GM19395 (cell line): Measurements from ENCODE around the gene USO1.
"Not testable (repeated sequence)": the region's sequence is repeated elsewhere in the genome, so short reads cannot be mapped to it uniquely, and the experiment has no call there.

ENCODE experiments used
- ATAC-seq: cut with Tn5 transposase; IDR thresholded peaks from one replicate; pipeline ENCODE4 v1.9.1; 2021; ENCODE audit warnings: mild to moderate bottlenecking, moderate library complexity; ENCODE audit not compliant: unreplicated experiment

The USO1 gene

DNA sequence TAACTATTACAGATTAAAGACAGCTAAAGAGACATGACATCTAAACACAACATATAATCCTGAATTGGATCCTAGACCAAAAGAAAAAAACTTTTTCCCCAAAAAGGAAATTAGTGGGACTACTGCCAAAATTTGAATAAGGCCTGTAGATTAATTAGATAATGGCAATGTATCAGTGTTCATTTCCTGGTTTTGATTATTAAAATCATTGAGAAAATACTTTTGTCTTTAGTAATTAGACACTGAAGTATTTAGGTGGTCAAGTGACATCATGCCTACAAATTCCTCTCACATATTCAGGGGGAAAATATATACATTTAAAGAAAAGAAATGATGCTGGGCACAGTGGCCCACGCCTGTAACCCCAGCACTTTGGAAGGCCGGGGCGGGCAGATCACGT, 10.4 kb upstream of the USO1 start:
- ATAC-seq: no peak

DNA sequence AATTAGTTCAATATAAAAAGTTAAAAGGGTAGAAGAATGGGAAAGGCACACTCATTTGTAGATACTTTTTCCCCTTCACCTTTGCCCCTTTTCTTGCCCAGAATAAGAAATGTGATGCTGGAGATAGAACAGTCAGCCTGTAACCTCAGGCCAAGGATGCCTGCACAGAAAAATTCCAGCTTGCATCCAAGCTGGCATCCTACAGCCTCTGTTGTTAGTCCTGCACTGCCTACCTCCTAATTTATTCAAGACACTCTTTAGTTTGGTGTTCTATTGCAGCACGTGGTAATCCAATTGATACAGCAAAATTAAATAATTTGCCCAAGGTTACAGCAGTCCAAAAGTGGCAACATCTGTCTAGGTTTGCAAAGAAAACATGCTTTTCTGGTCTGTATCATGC, 9.7 kb upstream of the USO1 start:
- no peak for ATAC-seq

DNA sequence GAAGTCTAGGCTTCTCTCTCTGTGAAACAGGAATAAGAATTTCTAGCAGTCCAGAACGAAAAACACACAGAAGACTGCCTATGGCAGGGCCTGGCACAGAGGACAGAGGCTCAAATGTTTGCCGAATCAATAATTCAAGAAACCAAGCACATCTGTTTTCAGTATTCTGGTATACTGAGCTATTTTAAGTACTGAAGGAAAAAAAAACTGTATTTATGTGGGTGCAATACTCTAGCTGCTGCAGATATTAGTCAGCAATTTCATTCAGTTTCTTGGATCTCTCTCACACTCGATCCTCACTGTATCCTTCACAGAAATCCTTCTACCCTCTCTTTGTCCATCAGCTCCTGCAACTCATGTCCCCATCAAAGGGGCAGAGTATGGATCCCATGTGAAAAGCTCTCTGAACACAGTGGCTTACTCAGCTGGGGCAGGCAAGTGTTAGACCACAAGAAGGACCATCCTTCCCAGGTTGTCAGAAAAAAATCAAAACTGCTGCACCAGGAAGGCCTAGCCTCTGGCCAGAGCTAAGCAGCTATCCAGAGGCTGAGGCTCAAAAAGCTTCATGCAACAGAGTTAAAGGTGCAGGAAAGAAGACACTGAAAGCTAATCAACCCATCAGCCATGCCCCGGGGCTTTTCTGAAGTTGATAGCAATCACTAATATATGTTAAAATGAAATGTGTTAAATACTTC, 9.1 kb upstream of the USO1 start:
- peak; percentile 78 for ATAC-seq

DNA sequence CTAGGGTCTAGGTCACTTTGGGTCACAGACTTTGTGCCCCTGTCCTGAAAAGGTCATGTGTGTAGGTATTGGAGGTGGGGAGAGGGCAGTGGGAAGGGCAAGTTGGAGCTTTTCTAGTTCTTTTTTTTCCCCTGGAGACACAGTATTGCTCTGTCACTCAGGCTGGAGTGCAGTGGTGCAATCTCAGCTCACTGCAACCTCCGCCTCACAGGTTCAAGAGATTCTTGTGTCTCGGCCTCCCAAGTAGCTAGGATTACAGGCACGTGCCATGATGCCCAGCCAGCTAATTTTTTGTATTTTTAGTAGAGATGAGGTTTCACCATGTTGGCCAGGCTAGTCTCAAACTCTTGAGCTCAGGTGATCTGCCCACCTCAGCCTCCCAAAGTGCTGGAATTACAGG, 8.3 kb upstream of the USO1 start:
- ATAC-seq: not testable (repeated sequence)

- no peak for ATAC-seq
Observed at GRCh38 chr4:75717408-75717807, 7.0 kb upstream of the USO1 start.

DNA sequence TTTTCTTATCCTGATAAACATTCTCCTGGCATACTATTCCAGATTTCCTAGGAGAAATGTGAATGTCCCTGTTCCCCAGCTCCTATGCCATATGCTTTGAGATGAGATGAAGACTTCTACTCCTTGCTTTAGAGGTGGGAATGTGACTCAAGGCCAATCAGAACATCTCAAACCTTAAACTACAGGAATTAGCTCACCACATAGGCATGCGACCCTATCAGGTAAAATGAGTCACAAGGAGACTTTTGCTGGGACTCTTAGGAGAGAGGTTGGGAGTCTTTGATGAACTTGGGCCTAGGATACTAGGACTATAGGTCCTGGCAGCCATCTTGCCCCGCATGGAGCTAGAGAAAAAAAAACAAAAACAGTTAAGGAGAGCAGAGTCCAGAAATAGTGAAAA, 5.8 kb upstream of the USO1 start:
- ATAC-seq: no peak

DNA sequence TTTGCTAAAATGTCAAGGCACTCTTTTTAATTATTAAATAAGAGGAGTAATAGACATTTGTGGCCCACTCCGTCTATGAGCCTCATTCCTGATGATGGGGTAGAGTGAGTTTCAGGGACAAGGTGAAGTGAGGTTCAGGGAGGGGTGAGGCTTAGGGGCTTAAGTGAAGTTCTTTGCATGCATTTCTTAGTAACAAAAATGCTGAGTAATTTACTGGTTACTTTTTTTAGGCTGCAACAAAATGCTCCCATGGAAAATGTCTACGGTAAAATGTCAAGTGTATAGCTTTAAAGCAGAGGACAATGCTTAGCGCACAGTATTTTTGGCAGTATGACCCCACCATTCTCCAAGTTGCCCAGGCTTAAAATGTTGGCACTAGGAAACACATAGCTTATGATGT, 2.0 kb upstream of the USO1 start:
- no peak for ATAC-seq

- no peak for ATAC-seq
Observed at GRCh38 chr4:75723163-75724065, 963 bp upstream of the USO1 start.

DNA sequence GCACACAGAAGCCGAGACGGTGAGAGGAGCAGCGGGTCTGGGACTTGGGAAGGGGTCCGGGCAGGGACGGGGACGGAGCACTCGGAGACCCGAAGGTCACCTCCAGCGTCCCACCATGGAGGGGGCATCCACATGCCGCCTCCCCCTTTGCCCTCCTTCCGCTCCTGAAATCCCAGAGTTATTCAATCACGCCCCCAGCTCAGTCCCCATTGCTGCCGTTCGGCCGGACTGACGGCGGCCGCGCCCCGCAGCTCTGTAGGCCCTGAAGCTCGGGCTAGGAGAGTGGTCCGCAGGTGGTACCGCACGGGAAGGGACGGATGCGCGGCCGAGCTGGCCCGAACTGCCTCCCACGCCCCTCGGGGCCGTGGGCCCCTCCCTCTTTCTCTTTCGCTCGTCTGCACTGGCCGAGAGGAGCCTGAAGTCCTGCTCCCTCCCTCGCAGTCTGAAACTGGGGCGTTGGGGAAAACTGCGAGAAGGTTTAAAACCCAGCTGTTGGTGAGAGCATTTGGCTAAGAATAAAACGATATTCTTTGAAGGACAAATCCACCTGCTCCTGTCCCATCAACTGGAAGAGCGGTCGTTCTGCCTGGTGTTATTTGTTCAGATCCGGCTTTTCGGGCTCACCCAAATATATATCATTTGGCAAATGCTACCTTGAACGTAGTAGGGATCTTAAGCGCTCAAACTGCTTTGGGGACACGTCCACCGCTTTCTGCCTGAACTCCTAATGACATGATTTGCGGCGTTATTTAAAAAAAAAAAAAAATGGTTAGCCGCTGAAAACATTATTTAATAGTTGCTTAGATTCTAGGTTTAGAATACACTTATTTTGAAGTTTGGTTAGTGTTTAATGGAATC, 719 bp downstream of the USO1 start:
- ATAC-seq: peak; percentile 60

GRCh38 chr4:75725942-75726538, 1.7 kb downstream of the USO1 start:
- not testable (repeated sequence) for ATAC-seq

- no peak for ATAC-seq
Observed at GRCh38 chr4:75726577-75726976, 2.2 kb downstream of the USO1 start.

- ATAC-seq: no peak
Observed at GRCh38 chr4:75727073-75727472, 2.7 kb downstream of the USO1 start.

DNA sequence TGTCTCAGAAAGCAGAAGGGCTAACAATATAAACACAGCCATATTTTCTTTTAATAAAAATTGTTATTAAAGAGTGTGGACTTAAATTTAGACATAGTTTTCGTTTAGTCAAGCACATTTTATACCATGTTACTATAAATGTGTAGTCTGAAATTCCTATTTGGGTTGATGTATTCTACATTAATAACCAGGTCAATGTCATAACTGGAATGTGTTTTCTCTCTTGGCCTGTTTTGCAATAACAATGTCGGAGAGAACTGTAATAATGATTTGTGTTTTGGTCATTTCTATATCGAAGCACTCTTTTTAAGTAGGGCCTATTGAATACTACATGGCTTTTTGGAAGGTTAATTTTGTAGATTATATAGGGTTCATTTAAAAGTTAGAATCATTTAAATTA, 5.5 kb downstream of the USO1 start:
- no peak for ATAC-seq

- ATAC-seq: no peak
Observed at GRCh38 chr4:75733369-75733768, 9.0 kb downstream of the USO1 start.

DNA sequence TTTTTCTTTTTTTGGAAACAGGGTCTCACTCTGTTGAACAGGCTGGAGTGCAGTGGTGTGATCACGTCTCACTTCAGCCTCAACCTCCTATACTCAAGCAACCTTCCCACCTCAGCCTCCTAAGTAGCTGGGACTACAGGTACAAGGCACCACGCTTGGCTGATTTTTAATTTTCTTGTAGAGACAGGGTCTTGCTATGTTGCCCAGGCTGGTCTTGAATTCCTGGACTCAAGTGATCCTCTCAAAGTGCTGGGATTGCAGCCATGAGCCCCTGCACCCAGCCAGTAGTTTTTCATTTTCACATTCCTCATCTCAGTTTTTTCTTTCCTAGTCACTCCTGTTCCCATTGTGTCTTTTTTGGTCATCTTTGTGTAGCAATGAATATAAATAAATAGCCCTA, 11.1 kb downstream of the USO1 start:
- no peak for ATAC-seq

DNA sequence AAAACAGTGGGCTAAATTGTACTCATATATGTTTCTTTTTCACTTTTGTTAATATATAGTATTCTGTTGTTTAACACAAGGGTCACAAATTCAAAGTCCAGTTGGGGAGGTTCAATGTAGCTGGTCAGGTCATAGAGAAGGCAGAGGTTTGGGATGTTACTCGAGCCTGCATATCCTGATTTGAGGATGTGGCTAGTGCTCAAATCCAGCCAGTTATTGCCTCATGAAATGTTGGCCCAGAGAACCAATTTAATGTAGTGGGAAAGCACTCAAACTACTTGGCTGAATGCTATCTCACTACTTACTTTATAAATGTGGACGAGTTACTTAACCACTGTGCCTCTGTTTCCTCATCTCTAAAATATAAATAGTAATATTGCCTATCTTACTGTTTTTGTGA, 12.5 kb downstream of the USO1 start:
- no peak for ATAC-seq

DNA sequence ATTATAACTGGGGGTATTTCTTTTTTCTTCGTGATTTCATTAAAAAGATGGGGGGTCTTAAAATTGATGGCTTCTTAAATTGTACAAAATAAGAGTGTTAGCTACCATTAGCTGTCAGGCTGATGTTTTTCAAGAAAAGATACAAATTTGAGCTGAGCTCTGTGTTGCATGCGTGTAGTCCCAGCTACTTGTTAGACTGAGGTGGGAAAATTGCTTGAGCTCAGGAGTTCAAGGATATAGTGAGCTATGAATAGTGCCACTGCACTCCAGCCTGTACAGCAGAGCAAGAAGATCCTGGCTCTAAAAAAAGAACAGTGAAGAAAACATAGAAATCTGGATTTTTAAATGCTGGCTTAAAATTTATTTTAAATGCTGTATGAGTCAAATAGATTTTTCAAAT, 13.0 kb downstream of the USO1 start:
- no peak for ATAC-seq

DNA sequence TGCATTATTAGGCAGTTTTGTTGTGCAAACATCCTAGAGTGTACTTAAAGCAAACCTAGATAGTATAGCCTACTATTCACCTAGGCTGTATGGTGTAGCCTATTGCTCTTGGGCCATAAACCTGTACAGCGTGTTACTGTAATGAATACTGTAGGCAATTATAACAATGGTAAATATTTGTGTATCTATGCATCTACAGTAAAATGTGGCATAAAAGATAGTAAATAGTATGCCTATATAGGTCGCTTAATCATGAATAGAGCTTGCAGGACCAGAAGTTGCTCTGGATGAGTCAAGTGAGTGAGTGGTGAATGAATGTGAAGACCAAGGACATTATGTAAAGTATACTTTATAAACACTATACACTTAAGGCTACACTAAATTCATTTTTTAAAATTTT, 16.6 kb downstream of the USO1 start:
- ATAC-seq: no peak

DNA sequence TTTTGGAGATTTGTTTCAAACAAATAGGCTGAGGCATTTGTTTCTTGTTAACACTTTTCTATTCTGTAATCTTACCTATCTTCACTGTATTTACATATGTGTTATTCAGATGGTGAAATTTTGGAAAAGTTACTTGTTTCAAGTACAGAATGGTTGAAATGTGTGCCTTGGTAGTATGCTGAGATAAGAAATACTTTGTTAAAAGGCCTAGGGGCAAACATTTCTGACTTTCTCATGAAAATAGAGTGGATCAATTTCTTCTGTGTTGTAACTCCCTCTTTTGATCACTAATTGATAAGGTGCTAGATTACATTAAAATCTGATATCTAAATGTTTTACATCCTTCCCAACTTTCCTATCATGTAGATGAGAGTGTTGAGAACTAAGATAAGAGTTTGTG, 18.1 kb downstream of the USO1 start:
- no peak for ATAC-seq

GRCh38 chr4:75745161-75745560, 20.8 kb downstream of the USO1 start:
- no peak for ATAC-seq

DNA sequence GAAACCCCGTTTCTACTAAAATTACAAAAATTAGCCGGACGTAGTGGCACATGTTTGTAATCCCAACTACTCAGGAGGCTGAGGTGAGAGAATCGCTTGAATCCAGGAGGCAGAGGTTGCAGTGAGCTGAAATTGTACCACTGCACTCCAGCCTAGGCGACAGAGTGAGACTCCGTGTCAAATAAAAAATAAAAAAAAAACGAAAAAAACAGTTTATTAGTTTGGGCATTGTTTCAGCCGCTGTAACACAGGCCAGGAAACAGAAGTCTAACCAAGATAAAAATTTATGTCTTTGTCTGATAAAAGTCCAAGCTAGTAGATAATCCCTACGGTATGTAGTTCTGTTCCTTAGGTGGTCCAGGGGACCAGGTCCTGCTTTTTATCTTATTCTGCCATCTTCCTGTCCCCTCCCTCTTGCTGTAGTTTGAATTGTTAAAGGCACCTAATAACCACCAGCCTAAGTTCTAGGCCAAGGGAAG, 21.4 kb downstream of the USO1 start:
- ATAC-seq: no peak
